Activated CD8-positive, alpha-beta memory T cell treated with anti-CD3 and anti-CD28 coated beads, Interleukin-2, amount 50 U/mL, for 24 hours (primary cell): ENCODE measurements around the gene TNS3.
"Not testable (repeated sequence)": the region's sequence is repeated elsewhere in the genome, so short reads cannot be mapped to it uniquely, and the experiment has no call there.

ENCODE experiments used
- DNase-seq: peaks from one replicate; pipeline ENCODE4 v3.0.0-alpha.2; 2020; ENCODE audit errors: extremely low read depth

TNS3 gene

GRCh38 chr7:47283497-47284131, 298.3 kb downstream of the TNS3 start:
- DNase-seq, result no peak

DNA sequence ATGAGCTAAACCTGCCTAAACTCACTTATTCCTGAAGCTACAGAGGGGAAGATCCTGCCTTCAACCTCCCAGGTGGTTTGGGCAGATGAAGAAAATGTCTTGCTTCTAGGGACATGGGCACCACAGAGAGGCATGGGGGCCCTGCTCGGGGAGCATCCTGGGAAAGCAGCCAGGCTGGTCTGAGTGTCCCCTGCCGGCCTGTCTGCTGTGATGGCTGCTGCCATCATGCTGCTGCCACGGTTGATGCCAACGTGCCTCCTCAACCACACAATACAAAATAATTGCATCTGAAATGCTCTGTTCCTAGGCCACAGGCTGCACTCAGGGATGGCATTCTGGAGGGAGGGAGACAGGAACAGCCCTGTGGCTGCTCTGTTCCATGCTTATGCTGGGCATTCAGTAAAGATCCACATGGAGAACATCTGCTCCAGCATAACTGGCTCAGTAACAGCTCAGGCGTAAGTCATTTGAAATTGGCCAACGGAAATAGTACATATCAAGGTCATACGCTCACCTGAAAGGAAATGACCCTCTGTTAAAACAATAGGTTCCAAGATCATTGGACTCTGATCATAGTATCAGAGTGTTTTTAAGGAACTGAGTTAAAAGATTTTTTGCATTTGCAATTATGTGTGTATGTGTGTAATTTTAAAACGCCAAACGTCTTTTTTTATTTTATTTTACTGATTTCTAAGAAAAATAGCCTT, 299.0 kb downstream of the TNS3 start:
- DNase-seq, result no peak

DNA sequence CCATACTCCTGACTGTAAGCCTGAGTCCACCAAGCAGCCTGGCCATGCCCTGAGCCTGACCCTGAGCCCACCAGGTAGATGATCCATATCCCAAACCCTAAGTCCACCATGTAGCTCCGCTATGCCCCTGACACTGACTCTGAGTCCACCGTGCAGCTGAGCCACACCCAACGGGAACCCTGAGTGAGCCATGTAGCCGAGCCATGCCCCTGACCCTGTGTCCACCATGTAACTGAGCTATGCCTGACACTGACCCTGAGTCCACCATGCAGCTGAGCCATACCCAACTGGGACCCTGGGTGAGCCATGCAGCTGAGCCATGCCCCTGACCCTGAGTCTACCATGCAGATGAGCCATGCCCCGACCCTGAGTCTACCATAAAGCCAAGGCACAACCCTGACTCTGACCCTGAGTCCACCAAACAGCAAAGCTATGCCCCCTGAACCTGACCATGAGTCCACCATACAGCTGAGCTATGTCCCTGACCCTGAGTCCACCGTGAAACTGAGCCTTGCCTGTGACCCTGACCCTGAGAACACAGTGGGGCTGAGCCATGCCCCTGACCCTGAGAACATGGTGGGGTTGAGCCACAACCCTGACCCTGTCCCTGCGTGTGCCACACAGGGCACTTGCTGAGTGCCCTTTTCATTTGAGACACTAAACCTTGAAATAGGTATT, 299.8 kb downstream of the TNS3 start:
- DNase-seq, result no peak

DNA sequence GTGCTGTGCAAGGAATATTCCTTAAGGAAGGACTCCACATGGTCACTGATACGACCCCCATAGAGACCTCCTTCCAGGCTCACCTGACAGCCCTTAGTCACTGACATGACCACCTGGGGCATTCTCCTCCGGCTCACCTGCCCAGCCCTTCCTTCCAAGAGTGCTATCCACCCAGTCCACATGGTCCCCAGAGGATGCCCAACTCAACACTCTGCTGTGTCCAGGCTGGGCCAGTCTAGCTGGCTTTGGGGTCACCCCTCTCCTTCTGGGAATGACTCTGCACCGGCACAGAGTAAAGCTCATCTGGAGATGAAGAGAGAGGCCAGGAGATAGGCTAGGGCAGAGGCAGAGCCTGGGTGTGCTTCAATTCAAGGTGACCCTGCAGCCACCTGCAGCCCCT, 300.8 kb downstream of the TNS3 start:
- no peak for DNase-seq

DNA sequence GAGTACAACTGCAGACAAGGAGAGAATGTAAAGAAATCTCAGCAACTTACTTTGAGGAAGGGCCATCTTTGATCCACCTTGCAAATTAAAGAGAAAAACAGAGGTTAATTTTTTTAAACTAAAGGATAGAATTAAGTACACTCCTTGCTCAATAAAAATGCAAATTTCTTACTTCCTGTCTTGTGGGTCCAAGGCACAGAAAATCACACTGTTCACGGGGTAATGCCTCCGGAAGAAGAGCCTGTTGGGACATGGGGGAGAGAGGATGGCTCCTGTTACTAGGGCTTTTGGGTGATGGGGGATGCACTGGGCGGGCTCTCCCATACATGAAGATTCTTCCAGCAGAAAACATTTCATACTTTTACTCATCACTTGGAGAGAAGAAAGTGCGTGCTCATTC, 301.8 kb downstream of the TNS3 start:
- no peak for DNase-seq

- DNase-seq, result no peak
Observed at GRCh38 chr7:47278043-47278442, 303.9 kb downstream of the TNS3 start.

DNA sequence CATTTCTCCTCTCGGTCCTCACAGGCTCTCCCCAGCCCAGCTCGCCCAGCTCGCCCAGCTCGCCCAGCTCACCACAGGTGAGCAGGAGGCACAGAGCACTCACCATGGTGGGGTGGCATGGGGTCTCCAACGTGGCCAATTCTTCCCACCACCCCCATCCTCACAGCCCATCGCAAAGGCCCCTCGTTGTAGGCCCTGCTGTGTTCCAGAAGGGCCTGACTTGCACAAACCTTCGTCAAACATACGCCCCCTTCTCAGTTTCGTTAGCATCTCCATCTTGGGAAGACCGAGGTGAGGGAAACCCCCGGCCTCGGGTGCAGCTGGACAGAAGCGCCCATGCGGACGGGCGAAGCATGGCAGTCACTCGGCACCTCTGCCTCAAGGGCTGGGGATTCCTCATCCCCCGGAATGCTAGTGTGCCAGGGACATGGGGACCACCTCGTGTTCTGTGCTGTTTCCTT, 304.6 kb downstream of the TNS3 start:
- no peak for DNase-seq

GRCh38 chr7:47273974-47274766, 307.7 kb downstream of the TNS3 start:
- DNase-seq, result no peak

DNA sequence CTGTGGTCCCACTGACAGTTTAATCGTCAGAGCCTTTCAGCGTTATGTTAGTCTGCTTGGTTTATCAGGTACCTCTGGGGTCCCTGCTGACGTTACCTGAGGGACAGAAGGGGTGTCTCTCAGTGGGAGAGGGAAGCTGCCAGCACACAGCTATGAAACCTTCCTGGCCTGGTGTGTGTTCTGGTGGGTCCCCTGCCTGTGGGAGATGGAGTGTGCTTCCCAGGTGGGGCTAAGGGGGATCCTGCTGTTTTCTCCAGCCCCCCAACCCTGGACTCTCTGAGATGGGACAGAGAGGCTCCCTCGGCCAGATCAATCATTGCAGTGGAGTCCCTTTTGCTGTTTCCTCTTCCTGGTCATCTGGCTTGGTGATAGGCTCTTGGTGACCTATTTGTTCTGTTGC, 308.8 kb downstream of the TNS3 start:
- no peak for DNase-seq

- DNase-seq, result no peak
Observed at GRCh38 chr7:47271749-47272148, 310.2 kb downstream of the TNS3 start.

- DNase-seq, result no peak
Observed at GRCh38 chr7:47268851-47269836, 312.8 kb downstream of the TNS3 start.

DNA sequence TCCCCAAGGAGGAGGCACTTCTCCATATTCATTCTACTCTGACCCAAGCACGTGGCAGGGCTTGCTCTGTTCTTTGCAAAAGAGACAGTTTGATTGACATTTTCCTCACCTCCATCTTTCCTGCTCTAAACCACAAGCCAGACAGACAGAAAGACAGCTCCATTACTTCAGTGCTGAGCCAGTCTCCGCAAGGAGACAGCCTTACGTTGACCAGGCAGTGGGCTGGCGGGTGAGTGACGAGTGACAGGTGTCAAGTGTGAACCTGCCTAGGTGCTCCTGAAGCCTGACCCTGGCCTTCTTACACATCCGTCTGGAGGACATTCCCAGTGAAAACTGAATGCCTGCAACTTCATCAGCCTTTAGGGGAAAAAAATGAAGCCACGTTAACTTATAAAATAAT, 314.6 kb downstream of the TNS3 start:
- no peak for DNase-seq

GRCh38 chr7:47266799-47267198, 315.1 kb downstream of the TNS3 start:
- DNase-seq, result no peak

DNA sequence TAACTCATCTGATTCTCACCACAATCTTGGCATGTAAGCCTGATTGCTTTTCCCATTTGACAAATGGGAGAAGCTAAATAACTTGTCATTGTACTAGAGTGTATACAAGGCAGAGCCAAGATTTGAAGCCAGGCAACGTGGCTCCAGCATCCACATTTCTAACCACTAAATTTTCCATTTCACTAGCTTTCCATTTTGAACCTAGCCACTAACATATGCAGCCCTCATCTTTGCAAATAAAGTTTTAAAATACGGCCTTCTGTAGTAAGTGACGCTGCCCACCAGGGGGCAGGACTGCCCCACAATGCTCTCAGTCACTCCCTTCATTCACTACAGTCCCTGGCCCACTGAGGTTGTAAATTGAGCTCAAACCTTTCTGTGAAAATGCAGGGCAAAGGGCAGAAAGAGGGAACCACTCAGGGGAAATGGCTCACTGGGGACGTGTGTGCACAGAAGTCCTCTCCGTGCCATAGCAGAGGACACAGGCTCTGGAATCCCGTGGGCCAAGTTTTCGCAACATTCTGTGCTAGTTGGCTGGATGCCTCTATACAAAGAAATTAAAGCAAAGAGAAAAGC, 315.7 kb downstream of the TNS3 start:
- no peak for DNase-seq

- DNase-seq, result no peak
Observed at GRCh38 chr7:47265621-47266020, 316.3 kb downstream of the TNS3 start.

- no peak for DNase-seq
Observed at GRCh38 chr7:47264021-47264651, 317.8 kb downstream of the TNS3 start.

DNA sequence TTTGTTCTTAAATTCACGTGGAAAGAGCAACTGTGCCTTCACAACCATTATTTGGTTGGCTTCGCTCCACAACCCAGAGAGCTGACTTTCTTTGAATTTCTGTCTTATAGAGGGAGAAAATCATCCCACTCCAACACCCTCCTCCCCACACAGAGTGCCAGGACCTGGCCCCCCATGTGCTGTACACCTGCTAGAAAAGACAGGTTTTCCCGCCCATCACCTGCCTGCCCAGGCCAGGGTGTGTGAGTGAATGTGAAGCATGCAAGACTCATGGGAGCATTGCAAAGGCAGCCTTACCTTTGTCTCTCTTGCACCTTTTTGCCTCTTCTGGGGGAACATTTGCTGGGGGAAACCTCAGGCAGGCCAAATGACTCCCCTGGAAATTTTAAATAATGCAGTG, 319.0 kb downstream of the TNS3 start:
- no peak for DNase-seq

GRCh38 chr7:47262160-47262559, 319.8 kb downstream of the TNS3 start:
- DNase-seq, result not testable (repeated sequence)

DNA sequence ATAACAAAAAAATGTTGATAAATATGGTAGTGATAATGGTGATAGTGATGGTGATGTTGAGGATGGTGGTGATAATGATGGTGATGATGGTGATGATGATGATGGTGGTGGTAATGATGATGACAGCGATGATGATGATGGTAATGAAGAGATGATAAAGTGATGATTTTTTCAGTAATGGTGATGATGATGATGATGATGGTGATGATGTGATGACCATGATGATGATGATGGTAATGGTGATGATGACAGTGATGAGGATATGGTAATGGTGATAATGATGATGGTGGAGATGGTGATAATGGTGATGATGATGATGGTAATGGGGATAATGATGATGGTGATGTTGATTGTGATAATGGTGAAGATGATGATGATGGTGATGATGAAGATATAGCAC, 321.6 kb downstream of the TNS3 start:
- DNase-seq, result no peak

GRCh38 chr7:47259682-47260081, 322.2 kb downstream of the TNS3 start:
- DNase-seq, result no peak
